Measurements from ENCODE around the gene ELP2. TPM values are rescaled to one million over a fixed set of nuclear protein-coding genes. Genes with fewer than 3 reads are reported as not detected.

ELP2 gene
- total RNA-seq, 2 donors from 2014 or later, result 49.7 to 80.4 TPM

DNA sequence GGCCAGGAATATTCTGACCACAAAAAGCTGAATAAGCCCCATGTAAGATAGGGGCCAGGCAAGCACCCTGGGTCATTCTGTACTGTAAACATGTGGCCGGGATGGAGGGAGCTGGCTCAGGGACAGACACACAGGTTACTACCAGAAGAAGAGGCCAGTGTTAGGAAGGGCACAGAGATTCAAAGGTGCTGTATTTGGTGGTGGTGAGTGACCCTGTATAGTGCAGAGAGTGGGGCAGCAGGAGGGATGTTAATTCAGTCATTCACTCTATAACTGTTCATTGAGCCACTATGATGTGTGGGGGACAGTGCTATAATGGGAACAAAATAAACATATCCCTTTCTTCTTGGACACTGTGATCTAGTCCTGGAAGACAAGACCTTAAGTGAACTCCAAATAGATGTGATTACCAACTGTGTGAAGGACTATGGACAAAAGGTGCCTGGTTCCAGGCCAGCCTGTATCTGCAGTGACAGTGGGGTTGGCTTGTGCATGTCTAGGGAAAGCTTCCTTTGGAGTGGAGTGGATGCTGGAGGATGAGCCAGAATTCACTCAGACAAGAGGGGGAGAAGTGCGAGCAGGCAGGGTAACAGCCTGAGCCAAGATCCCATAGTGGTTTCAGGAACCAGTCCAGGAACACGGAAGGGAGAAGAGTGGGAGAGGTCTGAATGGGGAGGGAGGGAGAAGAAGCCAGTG is 65.9 kb downstream of the ELP2 start:
- no peaks in the 10 kb centered on the region for H3K9me3 ChIP-seq
- H3K27me3 ChIP-seq (replicated peaks; ENCODE audit: insufficient read depth), result no peaks in the 10 kb centered on the region
- intact Hi-C loops (cut with DNase I), result no loop called here
- H3K27ac ChIP-seq, result no peak overlapping the region
- DNase-seq (ENCODE audit: low spot score), result no peak
- TF ChIP-seq POLR2A (IDR thresholded peaks at IDR 0.05), result no peak
- WGBS, result 31% methylated on average over 3 of the region's 3 CpGs
- no peaks in the 10 kb centered on the region for H3K36me3 ChIP-seq
- H3K4me3 ChIP-seq, result no peak overlapping the region
- H3K4me1 ChIP-seq (replicated peaks), result no peaks in the 10 kb centered on the region

DNA sequence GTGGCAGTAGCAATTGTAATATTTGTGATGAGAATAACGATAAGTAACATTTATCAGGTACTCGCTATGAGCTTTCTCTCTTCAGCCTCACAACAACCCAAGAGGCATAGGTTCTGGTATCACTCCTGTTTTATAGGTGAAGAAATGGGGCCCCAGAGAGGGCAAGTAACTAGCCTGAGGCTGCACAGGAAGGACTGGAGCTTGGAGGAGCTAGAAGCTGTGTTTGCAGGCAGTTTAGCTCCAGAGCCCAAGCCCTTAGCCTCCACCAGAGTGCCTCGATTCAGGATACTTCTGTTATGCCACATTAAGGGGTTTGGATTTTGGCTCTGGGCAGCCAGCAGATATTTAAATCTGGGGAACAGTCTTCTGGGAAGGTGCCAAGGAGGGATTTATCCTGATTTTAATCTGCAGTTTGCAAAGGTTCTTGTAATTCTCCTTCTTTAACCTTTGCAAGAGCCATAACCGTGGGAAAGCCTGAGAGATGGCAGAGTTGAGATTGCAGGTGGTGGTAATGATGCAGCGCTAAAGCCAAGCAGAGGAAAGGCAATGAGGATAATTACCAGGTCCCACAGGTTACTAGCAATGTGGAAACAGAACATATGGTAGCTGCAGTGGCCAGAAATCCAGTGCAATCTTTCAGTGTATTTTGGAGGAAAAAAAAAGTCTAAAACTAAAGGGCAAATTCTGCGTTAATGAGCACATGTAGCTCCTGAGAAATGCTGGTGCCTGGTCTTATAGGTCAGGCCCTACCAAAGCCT is 66.7 kb downstream of the ELP2 start:
- DNase-seq (ENCODE audit: low spot score), result no peak
- intact Hi-C loops (cut with DNase I), result no loop called here
- Histone ChIP-seq H3K27me3 (replicated peaks; ENCODE audit: insufficient read depth) (no peaks in the 10 kb centered on the region), H3K4me3 (no peak overlapping the region), H3K27ac (no peak overlapping the region), H3K36me3 (no peaks in the 10 kb centered on the region), H3K9me3 (no peaks in the 10 kb centered on the region), H3K4me1 (replicated peaks) (no peaks in the 10 kb centered on the region)
- 65% methylated on average over 6 of the region's 6 CpGs for WGBS
- TF ChIP-seq, protein P1, sequence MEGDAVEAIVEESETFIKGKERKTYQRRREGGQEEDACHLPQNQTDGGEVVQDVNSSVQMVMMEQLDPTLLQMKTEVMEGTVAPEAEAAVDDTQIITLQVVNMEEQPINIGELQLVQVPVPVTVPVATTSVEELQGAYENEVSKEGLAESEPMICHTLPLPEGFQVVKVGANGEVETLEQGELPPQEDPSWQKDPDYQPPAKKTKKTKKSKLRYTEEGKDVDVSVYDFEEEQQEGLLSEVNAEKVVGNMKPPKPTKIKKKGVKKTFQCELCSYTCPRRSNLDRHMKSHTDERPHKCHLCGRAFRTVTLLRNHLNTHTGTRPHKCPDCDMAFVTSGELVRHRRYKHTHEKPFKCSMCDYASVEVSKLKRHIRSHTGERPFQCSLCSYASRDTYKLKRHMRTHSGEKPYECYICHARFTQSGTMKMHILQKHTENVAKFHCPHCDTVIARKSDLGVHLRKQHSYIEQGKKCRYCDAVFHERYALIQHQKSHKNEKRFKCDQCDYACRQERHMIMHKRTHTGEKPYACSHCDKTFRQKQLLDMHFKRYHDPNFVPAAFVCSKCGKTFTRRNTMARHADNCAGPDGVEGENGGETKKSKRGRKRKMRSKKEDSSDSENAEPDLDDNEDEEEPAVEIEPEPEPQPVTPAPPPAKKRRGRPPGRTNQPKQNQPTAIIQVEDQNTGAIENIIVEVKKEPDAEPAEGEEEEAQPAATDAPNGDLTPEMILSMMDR (IDR thresholded peaks at IDR 0.05), result no peak
- TF ChIP-seq POLR2AphosphoS5 (IDR thresholded peaks at IDR 0.05) (no peak), POLR2A (IDR thresholded peaks at IDR 0.05) (no peak)

DNA sequence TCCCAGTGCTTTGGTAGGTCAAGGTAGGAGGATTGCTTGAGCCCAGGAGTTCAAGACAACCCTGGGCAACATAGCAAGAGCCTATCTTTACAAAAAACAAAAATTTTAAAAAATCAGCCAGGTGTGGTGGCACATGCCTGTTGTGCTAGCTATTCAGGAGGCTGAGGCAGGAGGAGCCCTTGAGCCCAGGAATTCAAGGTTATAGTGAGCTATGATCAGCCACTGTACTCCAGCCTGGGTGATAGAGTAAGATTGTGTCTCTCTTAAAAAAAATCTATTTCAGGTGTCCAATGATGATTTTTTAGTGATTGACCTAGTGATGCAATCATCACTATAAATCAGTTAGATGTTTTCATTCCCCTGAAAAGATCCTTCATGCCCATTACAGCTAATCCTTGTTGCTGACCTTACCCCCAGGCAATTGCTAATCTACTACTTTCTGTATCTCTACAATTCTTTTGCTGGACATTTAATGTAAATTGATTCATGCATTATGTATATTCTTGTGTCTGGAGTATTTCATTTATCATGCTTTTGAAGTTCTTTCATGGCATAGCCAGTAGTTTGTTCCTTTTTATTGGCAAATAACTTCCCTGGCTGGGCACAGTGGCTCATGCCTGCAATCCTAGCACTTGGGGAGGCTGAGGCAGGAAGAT is 67.9 kb downstream of the ELP2 start:
- intact Hi-C loops (cut with DNase I), result no loop called here
- H3K4me1 ChIP-seq (replicated peaks), result no peaks in the 10 kb centered on the region
- no peak overlapping the region for H3K4me3 ChIP-seq
- H3K27ac ChIP-seq, result no peak overlapping the region
- TF ChIP-seq, protein P1 (IDR thresholded peaks at IDR 0.05), result no peak
- TF ChIP-seq POLR2AphosphoS5 (IDR thresholded peaks at IDR 0.05) (no peak), POLR2A (IDR thresholded peaks at IDR 0.05) (no peak)
- no peaks in the 10 kb centered on the region for H3K27me3 ChIP-seq (replicated peaks; ENCODE audit: insufficient read depth)
- no peaks in the 10 kb centered on the region for H3K9me3 ChIP-seq
- DNase-seq (ENCODE audit: low spot score), result no peak
- no peaks in the 10 kb centered on the region for H3K36me3 ChIP-seq

- no peaks in the 10 kb centered on the region for H3K9me3 ChIP-seq
- no peaks in the 10 kb centered on the region for H3K36me3 ChIP-seq
- intact Hi-C loops (cut with DNase I), result no loop called here
- no peak overlapping the region for H3K27ac ChIP-seq
- H3K4me1 ChIP-seq (replicated peaks), result no peaks in the 10 kb centered on the region
- no peak overlapping the region for H3K4me3 ChIP-seq
- TF ChIP-seq POLR2A (IDR thresholded peaks at IDR 0.05) (no peak), POLR2AphosphoS5 (IDR thresholded peaks at IDR 0.05) (no peak)
- TF ChIP-seq, protein P1 (IDR thresholded peaks at IDR 0.05), result no peak
- WGBS, result 86% methylated on average over 21 of the region's 22 CpGs
- no peak for DNase-seq (ENCODE audit: low spot score)
- H3K27me3 ChIP-seq (replicated peaks; ENCODE audit: insufficient read depth), result no peaks in the 10 kb centered on the region
Measured at GRCh38 chr18:36199691-36200295, 70.1 kb downstream of the ELP2 start.

- Histone ChIP-seq H3K4me1 (replicated peaks) (no peaks in the 10 kb centered on the region), H3K9me3 (no peaks in the 10 kb centered on the region), H3K4me3 (no peak overlapping the region), H3K27me3 (replicated peaks; ENCODE audit: insufficient read depth) (no peaks in the 10 kb centered on the region), H3K27ac (no peak overlapping the region), H3K36me3 (peaks cover 0 to 4% of the 10 kb centered on the region in 2 donors)
- DNase-seq (ENCODE audit: low spot score), result no peak
- intact Hi-C loops (cut with DNase I), result no loop called here
- TF ChIP-seq, protein P1 (IDR thresholded peaks at IDR 0.05), result no peak
- TF ChIP-seq POLR2AphosphoS5 (IDR thresholded peaks at IDR 0.05) (no peak), POLR2A (IDR thresholded peaks at IDR 0.05) (no peak)
Measured at GRCh38 chr18:36200354-36200771, 70.7 kb downstream of the ELP2 start.
